ENCODE measurements around the gene WDR27.
A peak's percentile ranks its signal among the peaks of the same experiment; 100 is the strongest.

GRCh38 chr6:169724494-169725124 is 22.8 kb upstream of the WDR27 start, which contains the start of gene PHF10:
- TF ChIP-seq, protein P1, sequence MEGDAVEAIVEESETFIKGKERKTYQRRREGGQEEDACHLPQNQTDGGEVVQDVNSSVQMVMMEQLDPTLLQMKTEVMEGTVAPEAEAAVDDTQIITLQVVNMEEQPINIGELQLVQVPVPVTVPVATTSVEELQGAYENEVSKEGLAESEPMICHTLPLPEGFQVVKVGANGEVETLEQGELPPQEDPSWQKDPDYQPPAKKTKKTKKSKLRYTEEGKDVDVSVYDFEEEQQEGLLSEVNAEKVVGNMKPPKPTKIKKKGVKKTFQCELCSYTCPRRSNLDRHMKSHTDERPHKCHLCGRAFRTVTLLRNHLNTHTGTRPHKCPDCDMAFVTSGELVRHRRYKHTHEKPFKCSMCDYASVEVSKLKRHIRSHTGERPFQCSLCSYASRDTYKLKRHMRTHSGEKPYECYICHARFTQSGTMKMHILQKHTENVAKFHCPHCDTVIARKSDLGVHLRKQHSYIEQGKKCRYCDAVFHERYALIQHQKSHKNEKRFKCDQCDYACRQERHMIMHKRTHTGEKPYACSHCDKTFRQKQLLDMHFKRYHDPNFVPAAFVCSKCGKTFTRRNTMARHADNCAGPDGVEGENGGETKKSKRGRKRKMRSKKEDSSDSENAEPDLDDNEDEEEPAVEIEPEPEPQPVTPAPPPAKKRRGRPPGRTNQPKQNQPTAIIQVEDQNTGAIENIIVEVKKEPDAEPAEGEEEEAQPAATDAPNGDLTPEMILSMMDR (IDR thresholded peaks at IDR 0.05), result peak in 1 of 12 donors; percentile 16
- TF ChIP-seq POLR2A (IDR thresholded peaks at IDR 0.05), result no peak

Measured in heart left ventricle (tissue), 13 donors.